SK-N-SH treated with all-trans-retinoic acid at 6 μM for 48 hours (cell line): ENCODE data around the gene BACH2.

Experiments used
- ATAC-seq: fragments of 200-7000 bp; cut with Tn5 transposase; 3 replicates; pipeline ENCODE4 v1.9.1; 2020; ENCODE audit warnings: mild to moderate bottlenecking, moderate library complexity
- ARNTL ChIP-seq: fragments of 450-650 bp; formaldehyde crosslinking; IDR thresholded peaks from 2 replicates; pipeline ENCODE4 v1.5.0; 2020; ENCODE audit warnings: low read depth, mild to moderate bottlenecking, moderate library complexity, borderline replicate concordance
- BACH2 ChIP-seq: fragments of 250-450 bp; sonication (Bioruptor Pico); IDR thresholded peaks from 2 replicates; pipeline ENCODE4 v1.9.0; 2021; ENCODE audit warnings: mild to moderate bottlenecking, borderline replicate concordance
- CSDC2 ChIP-seq: fragments of 250-450 bp; sonication (Bioruptor Pico); IDR thresholded peaks from 2 replicates; pipeline ENCODE4 v1.5.0; 2020; ENCODE audit warnings: mild to moderate bottlenecking, moderate library complexity
- ESRRG ChIP-seq: fragments of 250-450 bp; sonication (Bioruptor Pico); IDR thresholded peaks from 2 replicates; pipeline ENCODE4 v1.6.1; 2021; ENCODE audit warnings: mild to moderate bottlenecking
- GLIS3 ChIP-seq: fragments of 250-450 bp; sonication (Bioruptor Pico); IDR thresholded peaks from 2 replicates; pipeline ENCODE4 v1.5.0; 2020; ENCODE audit warnings: mild to moderate bottlenecking, moderate library complexity
- ISL1 ChIP-seq: fragments of 250-450 bp; sonication (Bioruptor Pico); IDR thresholded peaks from 2 replicates; pipeline ENCODE4 v2.1.2; 2022; ENCODE audit warnings: mild to moderate bottlenecking, moderate library complexity
- OSR1 ChIP-seq: fragments of 250-450 bp; sonication (Bioruptor Pico); IDR thresholded peaks from 2 replicates; pipeline ENCODE4 v1.8.0; 2022; ENCODE audit warnings: moderate library complexity, mild to moderate bottlenecking, inconsistent platforms
- PPARA ChIP-seq: fragments of 250-450 bp; sonication (Bioruptor Pico); IDR thresholded peaks from 2 replicates; pipeline ENCODE4 v1.5.0; 2020; ENCODE audit warnings: mild to moderate bottlenecking, borderline replicate concordance
- RARB ChIP-seq: fragments of 250-450 bp; sonication (Bioruptor Pico); IDR thresholded peaks from 2 replicates; pipeline ENCODE4 v1.8.0; 2021; ENCODE audit warnings: mild to moderate bottlenecking, moderate library complexity
- SNAI2 ChIP-seq: fragments of 250-450 bp; sonication (Bioruptor Pico); IDR thresholded peaks from 2 replicates; pipeline ENCODE4 v1.5.0; 2020; ENCODE audit warnings: mild to moderate bottlenecking, moderate library complexity
- TCF4 ChIP-seq: fragments of 250-450 bp; sonication (Bioruptor Pico); IDR thresholded peaks from 2 replicates; pipeline ENCODE4 v1.8.0; 2021; ENCODE audit warnings: mild to moderate bottlenecking, moderate library complexity, borderline replicate concordance
- TOX ChIP-seq: fragments of 250-450 bp; sonication (Bioruptor Pico); IDR thresholded peaks from 2 replicates; pipeline ENCODE4 v1.8.0; 2021; ENCODE audit warnings: mild to moderate bottlenecking, moderate library complexity, borderline replicate concordance
- ZC3H10 ChIP-seq: fragments of 250-450 bp; sonication (Bioruptor Pico); IDR thresholded peaks from 2 replicates; pipeline ENCODE4 v1.5.1; 2021; ENCODE audit warnings: mild to moderate bottlenecking, moderate library complexity
- ZFP3 ChIP-seq: fragments of 250-450 bp; sonication (Bioruptor Pico); IDR thresholded peaks from 2 replicates; pipeline ENCODE4 v1.5.0; 2020; ENCODE audit warnings: mild to moderate bottlenecking, moderate library complexity
- ZFP30 ChIP-seq: fragments of 450-650 bp; formaldehyde crosslinking; IDR thresholded peaks from 2 replicates; pipeline ENCODE4 v1.5.0; 2022; ENCODE audit warnings: mild to moderate bottlenecking, moderate library complexity
- ZNF565 ChIP-seq: fragments of 450-650 bp; formaldehyde crosslinking; conservative IDR thresholded peaks from 2 replicates; pipeline ENCODE4 v1.5.0; 2020; ENCODE audit warnings: low read depth, mild to moderate bottlenecking, moderate library complexity
- ZNF70 ChIP-seq: fragments of 450-650 bp; formaldehyde crosslinking; IDR thresholded peaks from 2 replicates; pipeline ENCODE4 v1.5.0; 2020; ENCODE audit warnings: mild to moderate bottlenecking, moderate library complexity
- ZNF8 ChIP-seq: fragments of 450-650 bp; formaldehyde crosslinking; IDR thresholded peaks from 2 replicates; pipeline ENCODE4 v1.5.0; 2020; ENCODE audit warnings: mild to moderate bottlenecking, moderate library complexity
- TF ChIP-seq, protein P1 (sequence below): fragments of 250-450 bp; sonication (Bioruptor Pico); IDR thresholded peaks from 2 replicates; pipeline ENCODE4 v1.8.0; 2020; ENCODE audit warnings: mild to moderate bottlenecking, moderate library complexity, borderline replicate concordance
- TF ChIP-seq, protein P2 (sequence below): fragments of 250-450 bp; sonication (Bioruptor Pico); IDR thresholded peaks from 2 replicates; pipeline ENCODE4 v1.5.1; 2020; ENCODE audit warnings: low read depth, mild to moderate bottlenecking, moderate library complexity
- TF ChIP-seq, protein P3 (sequence below): fragments of 250-450 bp; sonication (Bioruptor Pico); IDR thresholded peaks from 2 replicates; pipeline ENCODE4 v1.5.0; 2020; ENCODE audit warnings: mild to moderate bottlenecking, moderate library complexity
- TF ChIP-seq, protein P4 (sequence below): fragments of 250-450 bp; sonication (Bioruptor Pico); IDR thresholded peaks from 2 replicates; pipeline ENCODE4 v1.8.0; 2021; ENCODE audit warnings: low read depth, mild to moderate bottlenecking, moderate library complexity, borderline replicate concordance

BACH2 gene

DNA sequence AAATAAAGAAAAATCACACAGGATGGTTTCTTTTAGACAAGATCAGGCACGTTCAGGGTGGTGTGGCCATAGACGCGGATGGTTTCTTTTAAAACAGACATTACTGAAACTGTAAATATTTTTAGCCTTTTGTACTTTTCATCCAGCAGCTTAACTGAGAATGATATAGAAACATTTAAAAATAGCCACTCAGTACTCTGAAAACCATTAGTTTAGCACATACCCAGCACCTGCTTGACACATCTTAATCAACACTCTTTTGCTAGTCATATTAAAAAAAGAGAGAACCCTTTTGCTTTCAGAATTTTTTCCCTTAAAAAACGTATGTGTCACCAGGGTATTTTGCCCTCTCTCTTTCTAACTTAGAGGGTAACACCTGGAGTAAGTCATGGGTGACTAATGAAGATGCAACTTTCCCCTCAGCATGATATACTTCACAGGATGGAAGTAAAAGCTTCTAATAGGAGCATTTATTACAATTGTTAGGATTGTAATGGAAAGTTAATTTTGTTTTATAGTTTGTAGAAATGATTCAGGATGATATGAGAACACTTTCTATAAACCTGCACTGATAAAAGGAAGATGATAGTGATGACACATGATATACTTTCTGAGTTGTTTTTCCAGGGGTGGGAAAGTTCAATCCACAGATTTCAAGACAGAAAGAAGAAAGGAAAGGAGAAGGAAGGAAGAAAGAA is 45.2 kb downstream of the BACH2 start:
- TF ChIP-seq, protein P1, sequence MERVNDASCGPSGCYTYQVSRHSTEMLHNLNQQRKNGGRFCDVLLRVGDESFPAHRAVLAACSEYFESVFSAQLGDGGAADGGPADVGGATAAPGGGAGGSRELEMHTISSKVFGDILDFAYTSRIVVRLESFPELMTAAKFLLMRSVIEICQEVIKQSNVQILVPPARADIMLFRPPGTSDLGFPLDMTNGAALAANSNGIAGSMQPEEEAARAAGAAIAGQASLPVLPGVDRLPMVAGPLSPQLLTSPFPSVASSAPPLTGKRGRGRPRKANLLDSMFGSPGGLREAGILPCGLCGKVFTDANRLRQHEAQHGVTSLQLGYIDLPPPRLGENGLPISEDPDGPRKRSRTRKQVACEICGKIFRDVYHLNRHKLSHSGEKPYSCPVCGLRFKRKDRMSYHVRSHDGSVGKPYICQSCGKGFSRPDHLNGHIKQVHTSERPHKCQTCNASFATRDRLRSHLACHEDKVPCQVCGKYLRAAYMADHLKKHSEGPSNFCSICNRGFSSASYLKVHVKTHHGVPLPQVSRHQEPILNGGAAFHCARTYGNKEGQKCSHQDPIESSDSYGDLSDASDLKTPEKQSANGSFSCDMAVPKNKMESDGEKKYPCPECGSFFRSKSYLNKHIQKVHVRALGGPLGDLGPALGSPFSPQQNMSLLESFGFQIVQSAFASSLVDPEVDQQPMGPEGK = peak; percentile 43; the same call in 1 of the 2 replicates
- peak; percentile 93 for TF ChIP-seq ISL1
- no peak for TF ChIP-seq ZNF70 (CRISPR knock-in tag)
- ATAC-seq = 0 out of 3 replicates have a peak, but pooled peaks have one; percentile 20

DNA sequence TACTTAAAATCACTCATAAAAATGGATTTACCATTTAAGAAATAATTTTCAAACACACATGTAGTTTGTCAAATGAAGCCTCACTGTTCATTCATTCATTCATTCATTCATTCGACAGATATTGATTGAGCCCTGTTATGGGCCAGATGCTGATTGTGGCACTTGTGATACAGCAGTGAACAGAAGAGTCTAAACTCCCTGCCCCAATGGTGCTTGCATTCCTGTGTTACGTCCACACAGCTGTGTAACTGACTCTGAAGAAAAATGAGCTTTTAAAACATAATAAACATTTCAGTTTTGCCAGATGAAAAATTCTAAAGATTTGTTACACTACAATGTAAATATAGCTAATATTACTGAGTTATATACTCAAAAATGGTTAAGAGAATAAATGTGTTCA is 46.2 kb downstream of the BACH2 start:
- no peak for ATAC-seq
- TF ChIP-seq ZNF8 (CRISPR knock-in tag) = no peak
- no peak for TF ChIP-seq GLIS3 (CRISPR knock-in tag)
- TF ChIP-seq, protein P2, sequence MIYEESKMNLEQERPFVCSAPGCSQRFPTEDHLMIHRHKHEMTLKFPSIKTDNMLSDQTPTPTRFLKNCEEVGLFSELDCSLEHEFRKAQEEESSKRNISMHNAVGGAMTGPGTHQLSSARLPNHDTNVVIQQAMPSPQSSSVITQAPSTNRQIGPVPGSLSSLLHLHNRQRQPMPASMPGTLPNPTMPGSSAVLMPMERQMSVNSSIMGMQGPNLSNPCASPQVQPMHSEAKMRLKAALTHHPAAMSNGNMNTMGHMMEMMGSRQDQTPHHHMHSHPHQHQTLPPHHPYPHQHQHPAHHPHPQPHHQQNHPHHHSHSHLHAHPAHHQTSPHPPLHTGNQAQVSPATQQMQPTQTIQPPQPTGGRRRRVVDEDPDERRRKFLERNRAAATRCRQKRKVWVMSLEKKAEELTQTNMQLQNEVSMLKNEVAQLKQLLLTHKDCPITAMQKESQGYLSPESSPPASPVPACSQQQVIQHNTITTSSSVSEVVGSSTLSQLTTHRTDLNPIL (CRISPR knock-in tag) = no peak
- TF ChIP-seq ZC3H10 = no peak
- TF ChIP-seq PPARA (CRISPR knock-in tag) = no peak
- no peak for TF ChIP-seq TOX (CRISPR knock-in tag)
- no peak for TF ChIP-seq BACH2 (CRISPR knock-in tag)
- TF ChIP-seq, protein P1 = no peak
- TF ChIP-seq ARNTL = no peak
- no peak for TF ChIP-seq ZNF565 (CRISPR knock-in tag)
- TF ChIP-seq, protein P3, sequence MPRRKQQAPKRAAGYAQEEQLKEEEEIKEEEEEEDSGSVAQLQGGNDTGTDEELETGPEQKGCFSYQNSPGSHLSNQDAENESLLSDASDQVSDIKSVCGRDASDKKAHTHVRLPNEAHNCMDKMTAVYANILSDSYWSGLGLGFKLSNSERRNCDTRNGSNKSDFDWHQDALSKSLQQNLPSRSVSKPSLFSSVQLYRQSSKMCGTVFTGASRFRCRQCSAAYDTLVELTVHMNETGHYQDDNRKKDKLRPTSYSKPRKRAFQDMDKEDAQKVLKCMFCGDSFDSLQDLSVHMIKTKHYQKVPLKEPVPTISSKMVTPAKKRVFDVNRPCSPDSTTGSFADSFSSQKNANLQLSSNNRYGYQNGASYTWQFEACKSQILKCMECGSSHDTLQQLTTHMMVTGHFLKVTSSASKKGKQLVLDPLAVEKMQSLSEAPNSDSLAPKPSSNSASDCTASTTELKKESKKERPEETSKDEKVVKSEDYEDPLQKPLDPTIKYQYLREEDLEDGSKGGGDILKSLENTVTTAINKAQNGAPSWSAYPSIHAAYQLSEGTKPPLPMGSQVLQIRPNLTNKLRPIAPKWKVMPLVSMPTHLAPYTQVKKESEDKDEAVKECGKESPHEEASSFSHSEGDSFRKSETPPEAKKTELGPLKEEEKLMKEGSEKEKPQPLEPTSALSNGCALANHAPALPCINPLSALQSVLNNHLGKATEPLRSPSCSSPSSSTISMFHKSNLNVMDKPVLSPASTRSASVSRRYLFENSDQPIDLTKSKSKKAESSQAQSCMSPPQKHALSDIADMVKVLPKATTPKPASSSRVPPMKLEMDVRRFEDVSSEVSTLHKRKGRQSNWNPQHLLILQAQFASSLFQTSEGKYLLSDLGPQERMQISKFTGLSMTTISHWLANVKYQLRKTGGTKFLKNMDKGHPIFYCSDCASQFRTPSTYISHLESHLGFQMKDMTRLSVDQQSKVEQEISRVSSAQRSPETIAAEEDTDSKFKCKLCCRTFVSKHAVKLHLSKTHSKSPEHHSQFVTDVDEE (CRISPR knock-in tag) = no peak
- TF ChIP-seq ZFP30 (CRISPR knock-in tag) = no peak
- no peak for TF ChIP-seq ESRRG
- TF ChIP-seq RARB (CRISPR knock-in tag) = no peak
- TF ChIP-seq SNAI2 (CRISPR knock-in tag) = no peak
- TF ChIP-seq CSDC2 (CRISPR knock-in tag) = no peak
- no peak for TF ChIP-seq TCF4 (CRISPR knock-in tag)
- no peak for TF ChIP-seq ISL1

DNA sequence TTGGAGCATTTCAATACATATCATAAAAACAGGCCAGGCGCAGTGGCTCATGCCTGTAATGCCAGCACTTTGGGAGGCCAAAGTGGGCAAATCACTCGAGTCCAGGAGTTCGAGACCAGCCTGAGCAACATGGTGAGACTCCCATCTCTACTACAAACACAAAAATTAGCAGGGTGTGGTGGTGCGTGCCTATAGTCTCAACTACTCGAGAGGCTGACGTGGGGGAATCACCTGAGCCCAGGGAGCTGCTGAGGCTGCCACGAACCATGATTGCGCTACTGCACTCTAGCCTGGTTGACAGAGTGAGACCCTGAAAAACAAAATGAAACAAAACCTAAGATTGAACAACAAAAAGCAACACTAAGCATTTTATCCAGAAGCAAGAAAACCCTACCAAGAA is 47.2 kb downstream of the BACH2 start:
- no peak for TF ChIP-seq ZFP3 (CRISPR knock-in tag)
- TF ChIP-seq TCF4 (CRISPR knock-in tag) = no peak
- TF ChIP-seq ZC3H10 = no peak
- TF ChIP-seq, protein P3 (CRISPR knock-in tag) = no peak
- TF ChIP-seq, protein P2 (CRISPR knock-in tag) = no peak
- no peak for TF ChIP-seq ZFP30 (CRISPR knock-in tag)
- no peak for TF ChIP-seq ZNF8 (CRISPR knock-in tag)
- no peak for TF ChIP-seq ZNF70 (CRISPR knock-in tag)
- no peak for TF ChIP-seq GLIS3 (CRISPR knock-in tag)
- TF ChIP-seq, protein P4, sequence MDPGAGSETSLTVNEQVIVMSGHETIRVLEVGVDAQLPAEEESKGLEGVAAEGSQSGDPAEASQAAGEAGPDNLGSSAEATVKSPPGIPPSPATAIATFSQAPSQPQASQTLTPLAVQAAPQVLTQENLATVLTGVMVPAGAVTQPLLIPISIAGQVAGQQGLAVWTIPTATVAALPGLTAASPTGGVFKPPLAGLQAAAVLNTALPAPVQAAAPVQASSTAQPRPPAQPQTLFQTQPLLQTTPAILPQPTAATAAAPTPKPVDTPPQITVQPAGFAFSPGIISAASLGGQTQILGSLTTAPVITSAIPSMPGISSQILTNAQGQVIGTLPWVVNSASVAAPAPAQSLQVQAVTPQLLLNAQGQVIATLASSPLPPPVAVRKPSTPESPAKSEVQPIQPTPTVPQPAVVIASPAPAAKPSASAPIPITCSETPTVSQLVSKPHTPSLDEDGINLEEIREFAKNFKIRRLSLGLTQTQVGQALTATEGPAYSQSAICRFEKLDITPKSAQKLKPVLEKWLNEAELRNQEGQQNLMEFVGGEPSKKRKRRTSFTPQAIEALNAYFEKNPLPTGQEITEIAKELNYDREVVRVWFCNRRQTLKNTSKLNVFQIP (CRISPR knock-in tag) = no peak
- no peak for TF ChIP-seq ARNTL
- no peak for TF ChIP-seq OSR1 (CRISPR knock-in tag)
- TF ChIP-seq RARB (CRISPR knock-in tag) = no peak
- TF ChIP-seq ESRRG = no peak
- no peak for ATAC-seq
